Mesendoderm (in vitro differentiated cells): ENCODE results near the gene TXLNB.
"Not testable (repeated sequence)": the region's sequence is repeated elsewhere in the genome, so short reads cannot be mapped to it uniquely, and the experiment has no call there.

Experiments used
- DNase-seq: peaks from one replicate; pipeline ENCODE4 v3.0.0; 2013
- H2AK5ac ChIP-seq: 2 replicates; pipeline ENCODE4 v1.6.1; 2013; ENCODE audit warnings: low read length, inconsistent platforms
- H2BK120ac ChIP-seq: 2 replicates; pipeline ENCODE4 v1.6.1; 2013; ENCODE audit warnings: low read depth, mild to moderate bottlenecking, low read length, moderate library complexity, mixed read lengths
- H2BK15ac ChIP-seq: replicated peaks from 2 replicates; pipeline ENCODE4 v1.6.1; 2013; ENCODE audit warnings: low read depth, mild to moderate bottlenecking, moderate library complexity
- H2BK5ac ChIP-seq: 2 replicates; pipeline ENCODE4 v1.6.1; 2013; ENCODE audit warnings: low read length, inconsistent platforms
- H3K18ac ChIP-seq: 2 replicates; pipeline ENCODE4 v1.6.1; 2013; ENCODE audit warnings: mild to moderate bottlenecking, low read length, mixed read lengths
- H3K23ac ChIP-seq: one replicate; pipeline ENCODE4 v1.6.1; 2013; ENCODE audit warnings: low read length
- H3K27ac ChIP-seq: 2 replicates; pipeline ENCODE4 v1.5.1; 2013; ENCODE audit warnings: low read depth, mild to moderate bottlenecking, inconsistent platforms, low read length, moderate library complexity
- H3K27me3 ChIP-seq: 2 replicates; pipeline ENCODE4 v1.6.1; 2013; ENCODE audit warnings: low read length, control low read depth, mild to moderate bottlenecking, inconsistent platforms; ENCODE audit not compliant: insufficient read depth, poor library complexity
- H3K36me3 ChIP-seq: 2 replicates; pipeline ENCODE4 v1.6.1; 2013; ENCODE audit warnings: low read length, inconsistent platforms; ENCODE audit not compliant: control insufficient read depth, insufficient read depth
- H3K4ac ChIP-seq: one replicate; pipeline ENCODE4 v1.6.1; 2013; ENCODE audit warnings: low read depth, mild to moderate bottlenecking, low read length, moderate library complexity
- H3K4me1 ChIP-seq: 2 replicates; pipeline ENCODE4 v1.6.1; 2013; ENCODE audit warnings: low read depth, low read length, inconsistent platforms; ENCODE audit not compliant: control insufficient read depth
- H3K4me2 ChIP-seq: 2 replicates; pipeline ENCODE4 v1.6.1; 2013; ENCODE audit warnings: low read length
- H3K4me3 ChIP-seq: 2 replicates; pipeline ENCODE4 v1.5.1; 2013; ENCODE audit warnings: mild to moderate bottlenecking, low read length
- H3K56ac ChIP-seq: one replicate; pipeline ENCODE4 v1.6.1; 2013; ENCODE audit warnings: low read length
- H3K79me1 ChIP-seq: 2 replicates; pipeline ENCODE4 v1.6.1; 2013; ENCODE audit warnings: low read length, inconsistent platforms
- H3K79me2 ChIP-seq: 2 replicates; pipeline ENCODE4 v1.6.1; 2013; ENCODE audit warnings: mild to moderate bottlenecking, low read length; ENCODE audit not compliant: control insufficient read depth, insufficient read depth
- H3K9ac ChIP-seq: 2 replicates; pipeline ENCODE4 v1.6.1; 2013; ENCODE audit warnings: low read length, inconsistent platforms
- H4K5ac ChIP-seq: one replicate; pipeline ENCODE4 v1.6.1; 2013; ENCODE audit warnings: low read length
- H4K8ac ChIP-seq: one replicate; pipeline ENCODE4 v1.6.1; 2013; ENCODE audit warnings: low read depth, mild to moderate bottlenecking, control low read depth, low read length, moderate library complexity
- WGBS: extraction: QIAGEN DNeasy Blood & Tissue Kit; methylation state at CpG from one replicate; pipeline ENCODE4 v1.1.7; 2013; ENCODE audit warnings: low lambda C conversion rate, missing lambda C conversion rate; ENCODE audit not compliant: insufficient coverage; ENCODE audit errors: extremely low coverage; 5-methylcytosine and 5-hydroxymethylcytosine counted together

Gene TXLNB

DNA sequence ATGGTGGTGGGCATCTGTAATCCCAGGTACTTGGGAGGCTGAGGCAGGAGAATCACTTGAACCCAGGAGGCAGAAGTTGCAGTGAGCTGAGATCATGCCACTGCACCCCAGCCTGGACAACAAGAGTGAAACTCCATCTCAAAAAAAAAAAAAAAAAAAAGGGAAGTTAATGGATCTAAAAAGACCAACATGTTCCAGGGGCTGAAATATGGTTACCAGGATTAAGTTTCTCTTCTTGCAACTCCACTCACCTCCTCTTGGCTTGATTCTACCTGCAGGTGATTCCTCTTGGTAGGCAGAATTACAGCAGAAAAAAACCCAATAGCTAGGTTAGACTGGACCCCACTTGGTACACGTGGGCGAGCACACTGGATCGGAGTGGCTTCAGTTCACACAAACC lies 63.4 kb downstream of the TXLNB start:
- H3K27ac ChIP-seq, H4K5ac ChIP-seq, DNase-seq, H3K4me1 ChIP-seq, H3K56ac ChIP-seq, H3K4me2 ChIP-seq, H2BK120ac ChIP-seq, H2AK5ac ChIP-seq, H3K4ac ChIP-seq, H2BK15ac ChIP-seq, H3K18ac ChIP-seq, H3K9ac ChIP-seq, H3K79me2 ChIP-seq, H3K36me3 ChIP-seq, H3K27me3 ChIP-seq, H4K8ac ChIP-seq, H2BK5ac ChIP-seq, H3K79me1 ChIP-seq, H3K4me3 ChIP-seq, H3K23ac ChIP-seq: not testable (repeated sequence)
- WGBS = no CpG with 5 or more reads among the region's 3 CpGs

GRCh38 chr6:139219746-139220145 lies 72.1 kb downstream of the TXLNB start:
- Histone ChIP-seq H3K23ac (no peak overlapping the region), H3K18ac (no peak overlapping the region), H3K56ac (no peak overlapping the region)

GRCh38 chr6:139219271-139219729 lies 72.5 kb downstream of the TXLNB start:
- no peak overlapping the region for H3K9ac ChIP-seq
- no peak overlapping the region for H2BK15ac ChIP-seq
- no peak overlapping the region for H2BK5ac ChIP-seq
- H3K23ac ChIP-seq = no peak overlapping the region
- no CpG with 5 or more reads among the region's 7 CpGs for WGBS
- no peak overlapping the region for H2BK120ac ChIP-seq
- H3K4me2 ChIP-seq = no peak overlapping the region
- DNase-seq = peak; percentile 98
- H3K79me1 ChIP-seq = no peaks in the 10 kb centered on the region
- no peak overlapping the region for H3K18ac ChIP-seq
- no peaks in the 10 kb centered on the region for H3K36me3 ChIP-seq
- no peak overlapping the region for H4K8ac ChIP-seq
- no peaks in the 10 kb centered on the region for H3K79me2 ChIP-seq
- no peak overlapping the region for H4K5ac ChIP-seq
- H3K27me3 ChIP-seq = no peaks in the 10 kb centered on the region
- no peak overlapping the region for H3K27ac ChIP-seq
- no peaks in the 10 kb centered on the region for H3K4me1 ChIP-seq
- no peak overlapping the region for H3K56ac ChIP-seq
- no peak overlapping the region for H3K4me3 ChIP-seq
- no peak overlapping the region for H2AK5ac ChIP-seq
- no peak overlapping the region for H3K4ac ChIP-seq

More at GRCh38 chr6:139219746-139220145, 72.1 kb downstream of the TXLNB start:
- H2BK5ac ChIP-seq = no peak overlapping the region
- H2AK5ac ChIP-seq = no peak overlapping the region
- no peak overlapping the region for H4K5ac ChIP-seq
- H3K27ac ChIP-seq = no peak overlapping the region
- no peak overlapping the region for H2BK120ac ChIP-seq
- no peak overlapping the region for H3K4ac ChIP-seq
- DNase-seq = no peak
- no peak overlapping the region for H3K9ac ChIP-seq
- H3K4me1 ChIP-seq = no peaks in the 10 kb centered on the region
- no peaks in the 10 kb centered on the region for H3K79me1 ChIP-seq
- WGBS = no CpG with 5 or more reads among the region's 2 CpGs
- no peaks in the 10 kb centered on the region for H3K36me3 ChIP-seq
- no peaks in the 10 kb centered on the region for H3K79me2 ChIP-seq
- no peak overlapping the region for H3K4me3 ChIP-seq
- peak overlapping the region; percentile 47 for H2BK15ac ChIP-seq
- no peak overlapping the region for H4K8ac ChIP-seq
- H3K27me3 ChIP-seq = no peaks in the 10 kb centered on the region
- no peak overlapping the region for H3K4me2 ChIP-seq

DNA sequence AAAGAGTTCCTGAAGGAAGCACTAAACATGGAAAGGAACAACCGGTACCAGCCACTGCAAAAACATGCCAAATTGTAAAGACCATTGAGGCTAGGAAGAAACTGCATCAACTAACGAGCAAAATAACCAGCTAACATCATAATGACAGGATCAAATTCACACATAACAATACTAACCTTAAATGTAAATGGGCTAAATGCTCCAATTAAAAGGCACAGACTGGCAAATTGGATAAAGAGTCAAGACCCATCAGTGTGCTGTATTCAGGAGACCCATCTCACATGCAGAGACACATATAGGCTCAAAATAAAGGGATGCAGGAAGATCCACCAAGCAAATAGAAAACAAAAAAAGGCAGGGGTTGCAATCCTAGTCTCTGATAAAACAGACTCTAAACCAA lies 79.3 kb downstream of the TXLNB start:
- H2AK5ac ChIP-seq, H3K36me3 ChIP-seq, H4K8ac ChIP-seq, H3K27ac ChIP-seq, H3K4ac ChIP-seq, H3K79me1 ChIP-seq, DNase-seq, H4K5ac ChIP-seq, H3K79me2 ChIP-seq, H3K4me3 ChIP-seq, H3K9ac ChIP-seq, H2BK120ac ChIP-seq, H2BK15ac ChIP-seq, H3K27me3 ChIP-seq, H3K4me2 ChIP-seq, H2BK5ac ChIP-seq, H3K18ac ChIP-seq, H3K56ac ChIP-seq, H3K23ac ChIP-seq, H3K4me1 ChIP-seq: not testable (repeated sequence)
- WGBS = no CpG with 5 or more reads among the region's 2 CpGs

GRCh38 chr6:139210766-139211165 lies 81.0 kb downstream of the TXLNB start:
- not testable (repeated sequence) for H2BK5ac ChIP-seq

GRCh38 chr6:139205843-139206242 lies 86.0 kb downstream of the TXLNB start:
- H4K5ac ChIP-seq = no peak overlapping the region
- no CpG with 5 or more reads among the region's 3 CpGs for WGBS
- H3K4me2 ChIP-seq = no peak overlapping the region
- no peaks in the 10 kb centered on the region for H3K4me1 ChIP-seq
- no peaks in the 10 kb centered on the region for H3K79me1 ChIP-seq
- H2BK120ac ChIP-seq = no peak overlapping the region
- H3K4ac ChIP-seq = no peak overlapping the region
- no peaks in the 10 kb centered on the region for H3K79me2 ChIP-seq
- no peaks in the 10 kb centered on the region for H3K36me3 ChIP-seq
- H3K4me3 ChIP-seq = no peak overlapping the region
- H3K9ac ChIP-seq = no peak overlapping the region
- no peak overlapping the region for H3K23ac ChIP-seq
- no peak overlapping the region for H4K8ac ChIP-seq
- H3K56ac ChIP-seq = no peak overlapping the region
- no peak overlapping the region for H2AK5ac ChIP-seq
- no peak overlapping the region for H2BK5ac ChIP-seq
- H2BK15ac ChIP-seq = no peak overlapping the region
- H3K27ac ChIP-seq = no peak overlapping the region
- H3K27me3 ChIP-seq = no peaks in the 10 kb centered on the region
- no peak overlapping the region for H3K18ac ChIP-seq
- DNase-seq = no peak

More at GRCh38 chr6:139210766-139211165, 81.0 kb downstream of the TXLNB start:
- DNase-seq, H3K79me2 ChIP-seq, H3K27me3 ChIP-seq, H3K56ac ChIP-seq, H3K79me1 ChIP-seq, H3K27ac ChIP-seq, H3K4ac ChIP-seq, H2AK5ac ChIP-seq, H2BK120ac ChIP-seq, H4K5ac ChIP-seq, H3K4me3 ChIP-seq, H2BK15ac ChIP-seq, H3K4me1 ChIP-seq, H3K18ac ChIP-seq, H4K8ac ChIP-seq, H3K4me2 ChIP-seq, H3K9ac ChIP-seq, H3K23ac ChIP-seq, H3K36me3 ChIP-seq: not testable (repeated sequence)
- no CpG with 5 or more reads among the region's 10 CpGs for WGBS
